Aorta (tissue), 5 donors: Measurements from ENCODE around the gene DUSP16. TPM values are rescaled to one million over a fixed set of nuclear protein-coding genes. Genes with fewer than 3 reads are reported as not detected.

Experiments used
- ATAC-seq: fragments of 200-7000 bp; cut with Tn5 transposase; one replicate; pipeline ENCODE4 v1.9.1; 2022; ENCODE audit warnings: moderate library complexity; ENCODE audit not compliant: low FRiP score
- DNase-seq, 2 donors: peaks; one replicate each; pipeline ENCODE4 v3.0.0-alpha.2; 2020
- H3K27ac ChIP-seq, 2 donors: one replicate each; pipeline ENCODE4 v1.5.1; 2013; ENCODE audit warnings: low read length in 2 of 2, mild to moderate bottlenecking in 2 of 2, moderate library complexity in 2 of 2, control low read depth in 1 of 2, inconsistent platforms in 1 of 2, low read depth in 1 of 2
- H3K27me3 ChIP-seq, 2 donors: one replicate each; pipeline ENCODE4 v1.6.1; 2013; ENCODE audit warnings: control low read depth in 1 of 2, low read length in 1 of 2, mild to moderate bottlenecking in 1 of 2, moderate library complexity in 1 of 2; ENCODE audit not compliant: insufficient read depth in 2 of 2, control insufficient read depth in 1 of 2
- H3K36me3 ChIP-seq, 2 donors: one replicate each; pipeline ENCODE4 v1.6.1; 2013; ENCODE audit warnings: control low read depth in 1 of 2, low read length in 1 of 2, mild to moderate bottlenecking in 1 of 2; ENCODE audit not compliant: insufficient read depth in 2 of 2, control insufficient read depth in 1 of 2
- H3K4me1 ChIP-seq, 2 donors: one replicate each; pipeline ENCODE4 v1.6.1; 2013; ENCODE audit warnings: low read length in 2 of 2, control low read depth in 1 of 2, mild to moderate bottlenecking in 1 of 2, moderate library complexity in 1 of 2; ENCODE audit not compliant: insufficient read depth in 2 of 2, control insufficient read depth in 1 of 2
- H3K4me3 ChIP-seq, 2 donors: one replicate each; pipeline ENCODE4 v1.5.1; 2013; ENCODE audit warnings: low read length in 2 of 2, control low read depth in 1 of 2, mild to moderate bottlenecking in 1 of 2
- H3K9me3 ChIP-seq: one replicate; pipeline ENCODE4 v1.6.1; 2013; ENCODE audit warnings: mild to moderate bottlenecking, low read length; ENCODE audit not compliant: control insufficient read depth
- WGBS, 2 donors: extraction: QIAGEN DNeasy Blood & Tissue Kit; methylation state at CpG; one replicate each; pipeline ENCODE4 v1.1.7; 2013; 5-methylcytosine and 5-hydroxymethylcytosine counted together
- intact Hi-C, 2 donors: fragments of 100-400 bp; cut with DNase I; formaldehyde crosslinking; loops; one replicate each; pipeline versions ENCODE4 v1.14.2 to v1.15.0; 2022
- polyA plus RNA-seq, 2 donors: library from polyadenylated mRNA; stranded (reverse); fragments of 200-250 nt; gene quantifications; one replicate each; pipeline ENCODE4 v1.2.3, GENCODE V29; 2013
- total RNA-seq, 2 donors: library from RNA; stranded (reverse); fragmentation: NEBNext Ultra II Directional; extraction: Animal tissue kit (Norgen Biotek cat#: 25700); gene quantifications; one replicate each; pipeline ENCODE4 v1.2.1, GENCODE V29; 2021
- donor health status: healthy with polysubstance abuse.
- donor health status: Bipolar disorder and iron deficiency.
- donor health status: DM: no; HTN: no; CAD: no.
- donor health status: DM: no; HTN: no; CAD: no.
- donor health status: DM: yes; HTN: yes; CAD: no.

DUSP16 gene
- total and polyA plus RNA-seq, 4 donors: 3.1 to 27.4 (median 17.6) TPM

DNA sequence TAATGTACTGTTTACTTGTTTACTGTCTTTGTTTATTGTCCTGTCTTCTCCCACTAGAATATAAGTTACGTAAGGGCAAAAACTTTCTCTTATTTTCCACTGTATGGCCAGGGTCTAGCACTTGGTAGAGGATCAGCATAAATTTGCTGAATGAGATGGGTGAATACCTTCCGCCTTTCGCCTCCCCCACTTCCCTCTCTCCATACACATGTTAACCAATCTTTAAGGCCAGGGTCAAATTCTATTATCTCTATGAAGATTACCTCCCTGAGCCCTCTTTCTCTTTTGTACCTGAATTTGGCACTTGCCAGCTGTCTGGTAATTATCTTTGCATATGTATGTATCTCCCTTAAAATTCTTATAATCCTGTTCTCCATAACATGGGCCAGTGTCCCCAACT is 4.9 kb downstream of the DUSP16 start:
- Histone ChIP-seq H3K4me1 (peaks cover 1 to 5% of the 10 kb centered on the region in 2 donors), H3K36me3 (no peaks in the 10 kb centered on the region), H3K9me3 (no peaks in the 10 kb centered on the region), H3K27me3 (no peaks in the 10 kb centered on the region), H3K4me3 (no peak overlapping the region), H3K27ac (no peak overlapping the region)
- intact Hi-C loops: no loop called here
- DNase-seq: no peak
- WGBS, 2 donors: 97 to 98% methylated on average over 3 of the region's 3 CpGs
- ATAC-seq: no peak

DNA sequence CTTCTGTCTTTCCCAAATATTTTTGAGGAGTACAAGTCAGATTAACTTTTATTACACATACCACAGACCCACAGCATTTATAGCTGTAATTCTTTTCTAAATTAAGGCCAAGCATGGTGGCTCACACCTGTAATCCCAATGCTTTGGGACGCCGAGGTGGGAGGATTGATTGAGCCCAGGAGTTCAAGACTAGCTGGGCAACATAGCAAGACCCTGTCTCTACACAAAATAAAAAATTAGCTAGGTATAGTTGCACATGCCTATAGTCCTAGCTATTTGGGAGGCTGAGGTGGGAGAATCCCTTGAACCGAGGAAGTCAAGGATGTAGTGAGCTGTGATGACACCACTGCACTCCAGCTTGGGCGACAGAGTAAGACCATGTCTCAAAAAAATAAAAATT is 7.0 kb downstream of the DUSP16 start:
- intact Hi-C loops: no loop called here
- 94 to 96% methylated on average over 4 of the region's 4 CpGs for WGBS, 2 donors
- Histone ChIP-seq H3K27ac (no peak overlapping the region), H3K36me3 (no peaks in the 10 kb centered on the region), H3K4me3 (no peak overlapping the region), H3K27me3 (no peaks in the 10 kb centered on the region), H3K4me1 (peaks cover 1 to 5% of the 10 kb centered on the region in 2 donors), H3K9me3 (no peaks in the 10 kb centered on the region)
- ATAC-seq: no peak
- no peak for DNase-seq

DNA sequence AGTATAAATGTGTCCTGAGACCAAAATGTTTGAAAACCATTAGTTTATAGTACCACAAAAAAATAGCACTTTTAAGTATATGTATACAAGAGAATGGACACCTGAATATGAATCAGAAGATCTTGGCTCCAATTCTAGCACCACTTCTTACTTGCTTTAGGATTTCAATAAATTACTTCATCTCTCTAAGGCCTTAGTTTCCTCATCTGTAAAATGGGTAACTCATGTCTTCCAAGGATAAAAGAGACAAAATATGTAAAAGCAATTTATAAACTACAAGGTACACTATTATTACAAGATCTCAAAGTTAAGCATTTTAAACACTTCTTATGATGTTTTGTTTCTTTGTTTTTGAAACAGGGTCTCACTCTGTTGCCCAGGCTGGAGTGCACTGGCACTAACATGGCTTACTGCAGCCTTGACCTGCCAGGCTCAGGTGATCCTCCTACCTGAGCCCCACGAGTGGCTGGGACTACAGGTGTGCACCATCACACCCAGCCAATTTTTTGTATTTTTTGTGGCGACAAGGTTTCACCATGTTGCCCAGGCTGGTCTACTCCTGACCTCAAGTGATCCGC is 9.4 kb downstream of the DUSP16 start:
- WGBS, 2 donors: 86 to 95% methylated on average over 3 of the region's 3 CpGs
- DNase-seq (no peak), ATAC-seq (no peak)
- H3K4me3 ChIP-seq: no peak overlapping the region
- H3K4me1 ChIP-seq: peaks cover 1 to 5% of the 10 kb centered on the region in 2 donors
- H3K27ac ChIP-seq: no peak overlapping the region
- intact Hi-C loops: no loop called here
- H3K36me3 ChIP-seq: no peaks in the 10 kb centered on the region
- H3K27me3 ChIP-seq: no peaks in the 10 kb centered on the region
- no peaks in the 10 kb centered on the region for H3K9me3 ChIP-seq

DNA sequence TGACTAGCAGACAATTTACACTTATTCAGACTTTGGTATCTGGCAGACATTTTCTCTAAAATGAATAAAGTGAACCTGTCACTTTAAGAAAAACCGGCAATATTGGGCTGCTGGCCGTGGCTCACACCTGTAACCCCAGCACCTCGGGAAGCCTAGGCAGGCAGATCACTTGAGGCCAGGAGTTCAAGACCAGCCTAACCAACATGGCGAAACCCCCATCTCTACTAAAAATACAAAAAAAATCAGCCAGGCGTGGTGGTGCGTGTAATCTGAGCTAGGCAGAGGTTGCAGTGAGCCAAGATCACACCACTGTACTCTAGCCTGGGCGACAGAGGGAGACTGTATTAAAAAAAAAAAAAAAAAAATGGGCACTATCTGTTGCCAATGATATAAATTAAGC is 11.5 kb downstream of the DUSP16 start:
- ATAC-seq: no peak
- intact Hi-C loops: no loop called here
- H3K36me3 ChIP-seq: no peaks in the 10 kb centered on the region
- no peaks in the 10 kb centered on the region for H3K9me3 ChIP-seq
- no peak overlapping the region for H3K27ac ChIP-seq
- H3K4me3 ChIP-seq: no peak overlapping the region
- no peak for DNase-seq
- H3K27me3 ChIP-seq: no peaks in the 10 kb centered on the region
- peaks cover 1 to 2% of the 10 kb centered on the region in 2 donors for H3K4me1 ChIP-seq
- 55 to 60% methylated on average over 7 of the region's 7 CpGs for WGBS, 2 donors

DNA sequence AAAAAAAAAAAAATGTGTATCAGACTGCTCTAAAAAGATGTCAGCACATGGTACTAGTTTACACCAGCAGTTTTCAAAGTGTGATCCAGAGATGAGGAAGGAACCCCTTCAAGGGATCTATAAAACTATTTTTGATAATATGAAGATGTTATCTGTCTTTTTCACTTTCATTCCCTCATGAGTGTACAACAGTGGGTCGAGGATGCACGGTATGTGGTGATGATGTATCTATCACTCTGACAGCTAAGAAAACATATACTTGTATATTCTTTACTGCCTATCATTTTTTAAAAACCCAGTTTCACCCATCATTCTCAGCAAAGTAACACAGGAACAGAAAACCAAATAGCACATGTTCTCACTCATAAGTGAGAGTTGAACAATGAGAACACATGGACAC is 12.4 kb downstream of the DUSP16 start:
- H3K36me3 ChIP-seq: no peaks in the 10 kb centered on the region
- ATAC-seq (no peak), DNase-seq (no peak)
- intact Hi-C loops: no loop called here
- H3K4me1 ChIP-seq: peaks cover 1 to 2% of the 10 kb centered on the region in 2 donors
- H3K4me3 ChIP-seq: no peak overlapping the region
- no peaks in the 10 kb centered on the region for H3K9me3 ChIP-seq
- H3K27me3 ChIP-seq: no peaks in the 10 kb centered on the region
- WGBS, 2 donors: 79 to 85% methylated on average over 2 of the region's 2 CpGs
- H3K27ac ChIP-seq: no peak overlapping the region

DNA sequence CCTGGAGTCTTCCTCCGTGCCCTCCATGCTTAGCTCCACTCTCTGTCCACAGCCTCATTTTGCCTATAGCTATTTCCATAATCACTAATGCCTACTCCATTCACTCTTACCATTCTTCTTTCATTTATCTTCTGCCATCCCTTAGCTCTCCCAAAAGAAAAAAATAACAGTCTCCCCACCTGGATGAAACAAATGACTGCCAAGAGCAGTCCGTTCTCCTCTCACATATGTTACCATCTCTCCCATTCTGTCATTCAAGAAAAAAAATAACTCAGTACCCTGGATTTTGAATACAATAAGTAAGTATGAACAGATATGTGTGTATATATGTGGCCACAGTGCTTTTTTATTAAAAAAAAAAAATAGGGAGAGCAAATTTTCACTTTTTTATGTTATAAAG is 13.2 kb downstream of the DUSP16 start:
- Histone ChIP-seq H3K36me3 (no peaks in the 10 kb centered on the region), H3K4me3 (no peak overlapping the region), H3K4me1 (peaks cover 1 to 2% of the 10 kb centered on the region in 2 donors), H3K9me3 (no peaks in the 10 kb centered on the region), H3K27ac (no peak overlapping the region), H3K27me3 (no peaks in the 10 kb centered on the region)
- no peak for DNase-seq
- intact Hi-C loops: no loop called here
- no peak for ATAC-seq
- WGBS, 2 donors: 94 to 96% methylated on average over 2 of the region's 2 CpGs

DNA sequence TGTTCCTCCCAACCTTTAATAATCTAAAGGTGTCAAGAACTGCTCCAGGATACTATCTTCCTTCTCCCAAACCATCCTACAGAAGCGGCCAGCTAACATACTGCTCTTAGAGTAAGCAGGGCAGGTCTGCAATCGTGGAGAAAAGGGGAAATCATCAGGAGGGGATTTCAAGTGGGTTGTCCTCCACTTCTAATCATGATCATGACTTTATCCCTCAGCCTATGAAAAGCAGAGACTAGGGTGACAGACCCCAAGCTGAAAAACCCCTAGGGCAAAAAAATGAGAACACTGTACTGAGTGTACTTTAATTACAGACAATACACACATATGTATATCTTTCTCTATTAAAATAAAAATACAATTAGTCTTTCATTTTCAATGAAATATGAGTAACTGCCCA is 13.9 kb downstream of the DUSP16 start:
- no peak overlapping the region for H3K27ac ChIP-seq
- 78 to 79% methylated on average over 2 of the region's 2 CpGs for WGBS, 2 donors
- H3K4me3 ChIP-seq: no peak overlapping the region
- DNase-seq (no peak), ATAC-seq (no peak)
- intact Hi-C loops: no loop called here
- H3K36me3 ChIP-seq: no peaks in the 10 kb centered on the region
- no peaks in the 10 kb centered on the region for H3K9me3 ChIP-seq
- H3K27me3 ChIP-seq: no peaks in the 10 kb centered on the region
- H3K4me1 ChIP-seq: peaks cover under 1 to 1% of the 10 kb centered on the region in 2 donors

DNA sequence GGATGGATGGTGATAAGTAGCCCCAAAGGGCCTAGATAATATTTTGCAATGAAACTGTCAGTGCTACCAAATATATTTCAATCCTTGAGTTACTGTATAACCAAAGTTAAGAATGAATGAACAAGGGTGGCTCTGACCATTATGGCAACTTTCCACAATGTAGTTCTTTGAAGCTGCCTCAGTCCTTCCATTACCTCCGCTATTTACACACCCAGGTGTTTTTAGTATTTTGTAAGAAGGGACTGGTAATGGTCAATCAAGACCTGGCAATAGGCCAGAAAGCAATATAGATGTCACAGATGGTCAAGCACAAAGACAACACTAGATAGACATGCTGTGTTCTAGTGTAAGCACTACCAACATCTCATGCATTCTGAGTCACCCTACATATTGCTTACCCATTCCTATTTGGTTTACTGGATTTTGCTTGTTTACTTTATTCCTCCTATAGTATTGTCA is 16.3 kb downstream of the DUSP16 start:
- no peak overlapping the region for H3K27ac ChIP-seq
- no peak for ATAC-seq
- H3K4me1 ChIP-seq: peaks cover 1 to 3% of the 10 kb centered on the region in 2 donors
- DNase-seq: no peak
- 92 to 100% methylated on average over 1 of the region's 1 CpG for WGBS, 2 donors
- H3K27me3 ChIP-seq: no peaks in the 10 kb centered on the region
- H3K9me3 ChIP-seq: no peaks in the 10 kb centered on the region
- intact Hi-C loops: no loop called here
- H3K36me3 ChIP-seq: no peaks in the 10 kb centered on the region
- no peak overlapping the region for H3K4me3 ChIP-seq

DNA sequence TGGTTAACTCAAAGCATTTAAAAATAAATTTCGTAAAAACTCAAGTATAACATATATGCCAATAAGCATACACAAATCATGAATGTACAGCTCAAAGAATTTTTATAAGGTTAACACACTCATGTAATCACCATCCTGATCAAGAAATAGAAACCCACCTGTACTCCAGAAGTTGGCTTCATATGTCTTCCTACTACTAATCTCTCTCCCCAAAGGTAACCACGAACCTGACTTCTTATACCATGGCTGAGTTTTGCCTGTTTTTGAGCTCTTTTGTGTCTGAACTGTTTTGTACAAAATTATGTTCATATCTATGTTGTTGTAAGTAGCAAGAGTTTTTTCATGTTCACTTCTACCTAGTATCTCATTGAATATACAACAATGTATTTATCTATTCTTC is 18.7 kb downstream of the DUSP16 start:
- no peak overlapping the region for H3K27ac ChIP-seq
- H3K4me1 ChIP-seq: peaks cover 1 to 3% of the 10 kb centered on the region in 2 donors
- no peaks in the 10 kb centered on the region for H3K9me3 ChIP-seq
- intact Hi-C loops: no loop called here
- 92 to 96% methylated on average over 2 of the region's 2 CpGs for WGBS, 2 donors
- H3K36me3 ChIP-seq: no peaks in the 10 kb centered on the region
- no peak for ATAC-seq
- DNase-seq: no peak
- no peak overlapping the region for H3K4me3 ChIP-seq
- H3K27me3 ChIP-seq: no peaks in the 10 kb centered on the region
